ENCODE measurements around the gene C3orf18.

C3orf18 gene

GRCh38 chr3:50550079-50550736 is 17.3 kb downstream of the C3orf18 start:
- no peaks in the 10 kb centered on the region for H3K36me3 ChIP-seq
- H3K9me3 ChIP-seq (ENCODE audit: severe bottlenecking) = no peaks in the 10 kb centered on the region
- peak; percentile 76 for DNase-seq
- no peaks in the 10 kb centered on the region for H3K27me3 ChIP-seq (ENCODE audit: insufficient read depth, low read depth, severe bottlenecking)
- no peak overlapping the region for H3K27ac ChIP-seq
- no peak overlapping the region for H3K4me3 ChIP-seq (ENCODE audit: low read depth, low read length)
- TF ChIP-seq CTCF (IDR thresholded peaks at IDR 0.05; ENCODE audit: low read depth, low read length) = peak; percentile 79

- no peak overlapping the region for H3K27ac ChIP-seq
- no peaks in the 10 kb centered on the region for H3K36me3 ChIP-seq
- H3K4me3 ChIP-seq (ENCODE audit: low read depth, low read length) = no peak overlapping the region
- no peak for TF ChIP-seq CTCF (IDR thresholded peaks at IDR 0.05; ENCODE audit: low read depth, low read length)
- no peaks in the 10 kb centered on the region for H3K27me3 ChIP-seq (ENCODE audit: insufficient read depth, low read depth, severe bottlenecking)
- no peak for DNase-seq
- H3K9me3 ChIP-seq (ENCODE audit: severe bottlenecking) = no peaks in the 10 kb centered on the region
Observed at GRCh38 chr3:50549226-50549625, 18.3 kb downstream of the C3orf18 start.

GRCh38 chr3:50545781-50546180 is 21.8 kb downstream of the C3orf18 start:
- no peak overlapping the region for H3K27ac ChIP-seq
- H3K9me3 ChIP-seq (ENCODE audit: severe bottlenecking) = no peaks in the 10 kb centered on the region
- H3K27me3 ChIP-seq (ENCODE audit: insufficient read depth, low read depth, severe bottlenecking) = no peaks in the 10 kb centered on the region
- TF ChIP-seq CTCF (IDR thresholded peaks at IDR 0.05; ENCODE audit: low read depth, low read length) = no peak
- DNase-seq = no peak
- H3K4me3 ChIP-seq (ENCODE audit: low read depth, low read length) = no peak overlapping the region
- no peaks in the 10 kb centered on the region for H3K36me3 ChIP-seq

DNA sequence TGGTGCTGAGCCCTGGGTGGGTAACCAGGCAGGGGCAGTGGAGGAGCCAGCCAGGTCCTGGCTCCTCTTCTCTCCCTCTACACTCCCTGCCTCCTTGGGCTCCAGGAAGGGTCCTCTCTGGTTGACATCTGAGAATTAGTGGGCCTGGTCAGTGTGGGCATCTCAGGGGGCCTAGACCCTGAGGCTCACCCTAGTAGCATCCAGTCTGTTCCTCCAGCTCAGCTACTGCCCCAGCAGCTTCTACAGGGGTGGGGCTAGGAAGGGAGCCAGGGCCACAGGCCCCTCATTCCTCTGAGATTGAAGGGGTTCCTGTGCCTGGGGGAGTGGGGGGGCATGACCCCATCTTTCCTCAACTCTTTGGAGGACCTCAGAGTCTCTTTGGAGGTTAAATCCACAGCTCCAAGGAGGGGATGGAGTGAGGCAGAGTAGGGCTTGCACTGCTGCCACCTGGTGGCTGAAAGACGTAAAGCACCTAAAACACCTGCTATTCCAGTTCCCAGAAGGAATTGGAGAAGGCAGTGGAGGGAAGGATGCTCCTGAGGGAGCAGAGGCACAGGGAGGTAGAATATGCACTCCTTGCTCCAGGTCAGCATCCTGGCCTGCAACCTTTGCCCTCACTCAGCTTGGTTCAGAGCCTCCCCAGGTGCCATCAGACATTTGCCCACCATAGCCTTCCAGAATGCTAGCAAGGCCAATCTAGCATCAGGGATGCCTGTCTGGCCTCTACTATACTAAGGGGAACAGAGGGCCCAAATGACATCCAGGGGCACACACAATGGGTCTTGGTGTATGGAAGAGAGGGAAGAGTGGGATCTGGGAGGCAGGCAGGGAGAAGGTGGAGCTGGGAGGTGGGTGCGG is 25.1 kb downstream of the C3orf18 start:
- peak; percentile 90 for TF ChIP-seq CTCF (IDR thresholded peaks at IDR 0.05; ENCODE audit: low read depth, low read length)
- DNase-seq = peak; percentile 74

GRCh38 chr3:50539356-50540286 is 27.9 kb downstream of the C3orf18 start:
- H3K36me3 ChIP-seq = no peaks in the 10 kb centered on the region

More for the DNA sequence above, 25.1 kb downstream of the C3orf18 start:
- H3K9me3 ChIP-seq (ENCODE audit: severe bottlenecking) = no peaks in the 10 kb centered on the region
- H3K36me3 ChIP-seq = no peaks in the 10 kb centered on the region
- H3K27me3 ChIP-seq (ENCODE audit: insufficient read depth, low read depth, severe bottlenecking) = no peaks in the 10 kb centered on the region
- no peak overlapping the region for H3K4me3 ChIP-seq (ENCODE audit: low read depth, low read length)
- H3K27ac ChIP-seq = no peak overlapping the region

More at GRCh38 chr3:50539356-50540286, 27.9 kb downstream of the C3orf18 start:
- H3K9me3 ChIP-seq (ENCODE audit: severe bottlenecking) = no peaks in the 10 kb centered on the region
- H3K4me3 ChIP-seq (ENCODE audit: low read depth, low read length) = no peak overlapping the region
- no peak for TF ChIP-seq CTCF (IDR thresholded peaks at IDR 0.05; ENCODE audit: low read depth, low read length)
- peak; percentile 43 for DNase-seq
- H3K27me3 ChIP-seq (ENCODE audit: insufficient read depth, low read depth, severe bottlenecking) = no peaks in the 10 kb centered on the region
- H3K27ac ChIP-seq = peak overlapping the region; percentile 69
